GM11168 (cell line): ENCODE data around the gene MARCHF11.

Experiments
- in situ Hi-C: fragments of 300-500 bp; cut with MboI; formaldehyde crosslinking; loops from one replicate; pipeline ENCODE4 v1.12.0; 2022; ENCODE audit warnings: low sequenced_read_pairs; ENCODE audit not compliant: unreplicated experiment

MARCHF11 gene

GRCh38 chr5:16064135-16064893, 115.3 kb downstream of the MARCHF11 start:
- in situ Hi-C loops: no loop called here

- in situ Hi-C loops: no loop called here
These were observed 118.4 kb downstream of the MARCHF11 start for GRCh38 chr5:16061163-16061562.

DNA sequence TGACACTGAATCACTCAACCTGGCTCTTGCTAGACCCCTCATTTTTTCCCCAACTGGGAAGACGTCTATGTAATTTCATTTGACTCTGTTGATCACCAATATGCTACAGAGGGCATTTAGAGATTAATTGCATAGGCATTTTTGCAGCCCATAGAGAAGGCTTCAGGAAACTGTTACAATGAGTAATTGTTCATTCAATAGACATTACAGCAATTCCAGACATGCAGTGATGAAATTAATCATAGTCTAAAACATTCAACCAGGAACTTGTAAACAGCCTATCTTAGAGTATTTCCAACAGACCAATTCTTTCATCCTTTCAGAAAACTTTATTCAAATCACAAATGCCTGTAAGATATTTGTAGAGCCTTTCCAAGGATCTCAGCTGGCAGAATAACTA, 122.3 kb downstream of the MARCHF11 start:
- in situ Hi-C loops: no loop called here

GRCh38 chr5:16051246-16051755, 128.3 kb downstream of the MARCHF11 start:
- in situ Hi-C loops: no loop called here

DNA sequence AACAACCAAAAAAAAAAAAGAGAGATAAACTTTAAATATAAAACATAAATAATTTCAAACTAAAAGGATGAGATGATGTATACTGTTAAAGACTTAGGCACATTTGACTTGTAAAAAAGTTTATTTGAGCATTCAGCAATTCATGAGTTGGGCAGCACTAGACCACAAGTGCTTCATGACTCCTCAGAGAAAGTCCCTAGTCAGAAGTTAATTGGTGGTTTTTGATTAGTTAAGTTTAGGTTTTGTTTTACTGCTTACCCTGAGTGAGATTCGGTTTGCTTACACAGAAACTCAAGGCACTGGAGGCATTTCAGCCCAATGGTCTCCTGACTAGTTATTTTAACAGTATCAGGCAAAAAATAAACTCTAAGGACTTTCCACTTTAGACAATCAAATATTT, 129.2 kb downstream of the MARCHF11 start:
- in situ Hi-C loops: no loop called here

- in situ Hi-C loops: no loop called here
These were observed 129.8 kb downstream of the MARCHF11 start for GRCh38 chr5:16049761-16050160.

GRCh38 chr5:16048132-16048531, 131.5 kb downstream of the MARCHF11 start:
- in situ Hi-C loops: no loop called here

DNA sequence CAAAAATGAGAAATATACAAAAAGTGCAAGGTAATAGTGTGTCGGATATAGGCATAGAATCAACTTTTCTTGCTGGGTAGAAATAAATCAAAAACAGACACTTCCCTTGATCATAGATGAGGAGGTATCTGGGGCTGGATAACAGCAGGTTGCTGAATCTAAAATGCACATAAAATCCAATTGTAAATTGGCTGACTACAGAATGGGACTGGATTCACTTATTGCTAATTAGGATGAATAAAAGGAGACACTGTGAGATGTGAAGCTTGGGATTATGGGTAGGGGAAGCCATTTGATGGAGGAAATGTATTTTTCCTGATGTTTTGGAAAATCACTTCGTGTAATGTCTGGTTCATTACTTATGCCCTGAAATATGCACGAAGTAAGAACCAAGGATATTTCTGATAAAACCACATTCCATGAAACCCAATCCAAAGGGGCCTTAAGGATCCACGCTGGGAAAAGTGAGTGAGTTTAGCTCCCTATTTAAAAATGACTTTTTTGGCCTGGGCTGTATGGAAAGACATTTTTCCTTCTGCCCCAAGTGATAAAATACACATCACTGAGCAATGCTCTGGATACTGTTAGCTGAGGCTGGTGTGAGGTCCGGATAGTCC, 136.1 kb downstream of the MARCHF11 start:
- in situ Hi-C loops: no loop called here

DNA sequence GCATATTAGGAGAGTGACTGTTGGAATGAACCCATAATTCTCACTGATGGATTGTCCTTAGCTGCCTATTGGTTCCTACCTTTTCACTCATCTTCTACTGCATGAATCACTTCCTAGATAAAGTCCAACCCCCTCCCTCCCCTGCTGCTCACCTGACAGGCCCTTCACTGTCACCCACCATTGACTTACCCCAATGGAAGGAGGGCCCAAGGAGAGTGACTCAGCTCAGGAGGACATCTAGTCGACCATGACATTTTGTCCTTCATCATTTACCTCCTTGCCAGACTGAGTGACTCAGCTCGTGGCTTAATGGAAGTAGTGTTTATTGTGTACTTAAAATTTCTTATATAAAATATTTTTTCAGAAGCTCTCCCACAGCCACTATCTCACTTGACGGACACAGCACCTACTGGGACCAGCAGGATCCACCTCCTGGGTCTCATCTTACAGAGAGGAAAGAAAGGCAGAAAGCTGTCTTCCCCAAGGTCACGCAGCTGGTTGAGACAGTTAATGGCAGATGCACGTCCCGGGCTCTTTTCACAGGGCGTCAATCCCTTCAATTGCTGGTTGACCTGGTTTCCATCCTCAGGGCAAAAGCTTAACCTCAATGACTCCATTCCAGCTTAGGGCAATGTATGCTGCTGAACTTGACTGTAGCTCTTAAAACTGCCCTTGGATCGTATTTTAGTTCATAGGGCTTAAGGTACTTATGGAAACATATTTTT, 142.3 kb downstream of the MARCHF11 start:
- in situ Hi-C loops: no loop called here

GRCh38 chr5:16034319-16035001, 145.1 kb downstream of the MARCHF11 start:
- in situ Hi-C loops: no loop called here

- in situ Hi-C loops: no loop called here
These were observed 146.2 kb downstream of the MARCHF11 start for GRCh38 chr5:16033187-16033925.

GRCh38 chr5:16028708-16029107, 150.9 kb downstream of the MARCHF11 start:
- in situ Hi-C loops: no loop called here

DNA sequence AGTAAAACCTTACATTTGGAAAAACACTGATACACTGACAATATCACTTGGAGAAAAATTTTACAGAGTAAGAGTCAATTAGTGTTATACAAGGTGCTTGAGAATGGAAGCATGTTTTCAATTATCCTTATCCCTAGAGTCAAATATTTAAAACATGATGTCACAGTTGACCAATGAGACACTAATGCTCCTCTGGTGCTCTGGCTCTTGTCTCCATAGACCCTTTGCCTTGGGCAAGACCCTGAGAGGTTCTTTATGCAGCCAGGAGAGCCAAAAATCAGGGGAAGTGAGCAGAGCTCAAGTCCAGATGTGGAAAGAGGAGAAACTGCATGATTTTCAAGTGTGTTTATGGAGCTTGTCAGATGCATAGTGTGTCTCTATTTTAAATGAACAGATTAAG, 153.9 kb downstream of the MARCHF11 start:
- in situ Hi-C loops: no loop called here

DNA sequence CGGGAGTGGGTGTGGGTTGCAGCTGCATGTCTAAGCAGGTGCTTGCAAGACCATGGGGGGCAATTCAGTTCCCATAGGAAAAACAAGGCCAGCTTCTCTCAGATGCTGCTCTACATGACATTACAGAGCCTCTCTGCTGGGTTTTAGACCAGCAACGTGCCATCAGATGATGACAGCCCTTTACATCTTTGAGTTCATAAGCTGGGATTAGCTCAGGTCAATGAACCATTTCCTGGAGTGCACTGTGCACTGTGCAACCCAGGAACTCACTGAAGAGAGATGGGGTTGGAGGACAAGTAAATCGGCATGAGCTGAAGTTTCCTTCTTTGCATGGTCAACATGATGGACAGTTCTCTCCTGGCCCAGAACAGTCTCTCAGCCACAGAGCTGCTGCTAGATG, 160.6 kb downstream of the MARCHF11 start:
- in situ Hi-C loops: no loop called here

- in situ Hi-C loops: no loop called here
These were observed 161.9 kb downstream of the MARCHF11 start for GRCh38 chr5:16017720-16018119.
